ENCODE data around the gene TBX4.
"Not testable (repeated sequence)": the region's sequence is repeated elsewhere in the genome, so short reads cannot be mapped to it uniquely, and the experiment has no call there.

- TF ChIP-seq EZH2 (IDR thresholded peaks at IDR 0.05; ENCODE audit: insufficient read depth, poor library complexity, severe bottlenecking); EZH2phosphoT487 (IDR thresholded peaks at IDR 0.05; ENCODE audit: insufficient read depth, low read depth): not testable (repeated sequence)
Measured at GRCh38 chr17:61429831-61430230, 22.4 kb upstream of the TBX4 start.
